Measurements from ENCODE around the gene IL31. TPM values are rescaled to one million over a fixed set of nuclear protein-coding genes. Genes with fewer than 3 reads are reported as not detected.

IL31 gene
- total and polyA plus RNA-seq, 2 of the 4 experiments (the other 2 are of a cell fraction), result not detected

- dilution Hi-C loops (cut with HindIII; ENCODE audit: low sequenced_read_pairs, unreplicated experiment), result no loop called here
- Histone ChIP-seq H3K4me2 (ENCODE audit: low read depth, low read length) (no peak overlapping the region), H3K18ac (ENCODE audit: low read depth, low read length) (no peak overlapping the region), H3K27me3 (ENCODE audit: control insufficient read depth, insufficient read depth, low read length) (peaks cover 17% of the 10 kb centered on the region), H2BK15ac (ENCODE audit: low read depth, low read length) (no peak overlapping the region), H2AK5ac (ENCODE audit: low read depth, low read length) (no peak overlapping the region), H3K27ac (ENCODE audit: insufficient read depth, low read length) (no peak overlapping the region), H3K4me3 (ENCODE audit: insufficient read depth, low read depth, low read length) (no peak overlapping the region), H3K9me1 (ENCODE audit: insufficient read depth, low read length) (no peaks in the 10 kb centered on the region), H3K79me1 (ENCODE audit: low read depth in 1 of 2, low read length in 2 of 2) (no peaks in the 10 kb centered on the region), H3K4me1 (ENCODE audit: control insufficient read depth, insufficient read depth, low read length) (no peaks in the 10 kb centered on the region), H3K9ac (ENCODE audit: low read depth, low read length) (no peak overlapping the region), H2AK9ac (replicated peaks; ENCODE audit: low read depth, low read length, poor library complexity) (no peak overlapping the region), H4K5ac (ENCODE audit: low read depth, low read length) (no peak overlapping the region), H2BK120ac (ENCODE audit: low read depth, low read length) (no peak overlapping the region), H3K56ac (ENCODE audit: extremely low read depth, insufficient read depth, low read length) (no peak overlapping the region), H3K36me3 (ENCODE audit: control insufficient read depth, insufficient read depth, low read length) (no peaks in the 10 kb centered on the region), H2BK20ac (ENCODE audit: low read depth, low read length) (no peak overlapping the region), H2AFZ (replicated peaks; ENCODE audit: low read length, poor library complexity) (no peak overlapping the region), H3K14ac (replicated peaks; ENCODE audit: low read depth, low read length) (no peak overlapping the region), H2BK5ac (ENCODE audit: low read depth, low read length, poor library complexity, severe bottlenecking) (no peak overlapping the region), H4K91ac (ENCODE audit: insufficient read depth, low read depth, low read length) (no peak overlapping the region), H3K4ac (ENCODE audit: low read depth, low read length) (no peak overlapping the region), H4K20me1 (ENCODE audit: insufficient read depth, low read length) (no peaks in the 10 kb centered on the region), H3K23ac (ENCODE audit: low read depth, low read length) (no peak overlapping the region), H3K9me3 (ENCODE audit: control insufficient read depth, insufficient read depth, low read length) (no peaks in the 10 kb centered on the region), H4K8ac (ENCODE audit: low read depth in 2 of 2, low read length in 2 of 2) (no peak overlapping the region)
- CTCF ChIA-PET, result no interaction called here
- DNase-seq (no peak), ATAC-seq (ENCODE audit: low read depth) (no peak)
- POLR2A ChIA-PET (ENCODE audit: unreplicated experiment), result no interaction called here
- 82% methylated on average over 6 of the region's 22 CpGs; no CpG with 5 or more reads in 1 of the 2 experiments for WGBS, 2 experiments (ENCODE audit: extremely low coverage in 2 of 2, insufficient read length in 1 of 2)
- BruUV-seq (replicated peaks), result no TSS peak
- intact Hi-C loops (cut with micrococcal nuclease), result no loop called here
- in situ Hi-C loops (cut with MboI; ENCODE audit: low sequenced_read_pairs), result no loop called here
- no peak for TF ChIP-seq BHLHE40 (IDR thresholded peaks at IDR 0.05; ENCODE audit: low read depth, low read length)
- no peak for TF ChIP-seq CEBPB (IDR thresholded peaks at IDR 0.05; ENCODE audit: low read depth, low read length)
- TF ChIP-seq RFX5 (IDR thresholded peaks at IDR 0.05; ENCODE audit: low read depth, low read length), result no peak
- TF ChIP-seq POLR2A (IDR thresholded peaks at IDR 0.05; ENCODE audit: low read depth, low read length), result no peak
- no peak for TF ChIP-seq MAZ (IDR thresholded peaks at IDR 0.05; ENCODE audit: borderline replicate concordance, low read depth, low read length)
- no peak for TF ChIP-seq MXI1 (IDR thresholded peaks at IDR 0.05; ENCODE audit: borderline replicate concordance, low read depth, low read length)
- no peak for TF ChIP-seq MAFK (IDR thresholded peaks at IDR 0.05; ENCODE audit: low read depth, low read length)
- TF ChIP-seq USF2 (IDR thresholded peaks at IDR 0.05; ENCODE audit: low read depth, low read length), result no peak
- TF ChIP-seq ELK1 (IDR thresholded peaks at IDR 0.05; ENCODE audit: borderline replicate concordance, low read depth, low read length), result no peak
- no peak for TF ChIP-seq CHD1 (IDR thresholded peaks at IDR 0.05; ENCODE audit: low read depth, low read length)
- no peak for TF ChIP-seq CTCF (conservative IDR thresholded peaks at IDR 0.05; ENCODE audit: low read depth, low read length)
- no peak for TF ChIP-seq NFE2L2 (IDR thresholded peaks at IDR 0.05; ENCODE audit: low read depth, low read length)
- TF ChIP-seq SMC3 (IDR thresholded peaks at IDR 0.05; ENCODE audit: low read depth, low read length), result no peak
- TF ChIP-seq FOS (IDR thresholded peaks at IDR 0.05; ENCODE audit: low read depth, low read length), result no peak
- TF ChIP-seq RAD21 (IDR thresholded peaks at IDR 0.05; ENCODE audit: low read length), result no peak
Measured at GRCh38 chr12:122166422-122167349, 7.3 kb downstream of the IL31 start.

Data from IMR-90 (cell line).